ENCODE results near the gene SUSD4.
"Not testable (repeated sequence)": the region's sequence is repeated elsewhere in the genome, so short reads cannot be mapped to it uniquely, and the experiment has no call there.

Gene SUSD4, protein sequence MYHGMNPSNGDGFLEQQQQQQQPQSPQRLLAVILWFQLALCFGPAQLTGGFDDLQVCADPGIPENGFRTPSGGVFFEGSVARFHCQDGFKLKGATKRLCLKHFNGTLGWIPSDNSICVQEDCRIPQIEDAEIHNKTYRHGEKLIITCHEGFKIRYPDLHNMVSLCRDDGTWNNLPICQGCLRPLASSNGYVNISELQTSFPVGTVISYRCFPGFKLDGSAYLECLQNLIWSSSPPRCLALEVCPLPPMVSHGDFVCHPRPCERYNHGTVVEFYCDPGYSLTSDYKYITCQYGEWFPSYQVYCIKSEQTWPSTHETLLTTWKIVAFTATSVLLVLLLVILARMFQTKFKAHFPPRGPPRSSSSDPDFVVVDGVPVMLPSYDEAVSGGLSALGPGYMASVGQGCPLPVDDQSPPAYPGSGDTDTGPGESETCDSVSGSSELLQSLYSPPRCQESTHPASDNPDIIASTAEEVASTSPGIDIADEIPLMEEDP

GRCh38 chr1:223363856-223364684 is at the start of gene SUSD4:
SUSD4 (minus strand) TSS chr1:223364176; CDS start chr1:223363425, 751 bp downstream.
- peak; percentile 73 for DNase-seq

GRCh38 chr1:223413216-223413615 is 49.2 kb upstream of the SUSD4 start:
- no peak for DNase-seq

DNA sequence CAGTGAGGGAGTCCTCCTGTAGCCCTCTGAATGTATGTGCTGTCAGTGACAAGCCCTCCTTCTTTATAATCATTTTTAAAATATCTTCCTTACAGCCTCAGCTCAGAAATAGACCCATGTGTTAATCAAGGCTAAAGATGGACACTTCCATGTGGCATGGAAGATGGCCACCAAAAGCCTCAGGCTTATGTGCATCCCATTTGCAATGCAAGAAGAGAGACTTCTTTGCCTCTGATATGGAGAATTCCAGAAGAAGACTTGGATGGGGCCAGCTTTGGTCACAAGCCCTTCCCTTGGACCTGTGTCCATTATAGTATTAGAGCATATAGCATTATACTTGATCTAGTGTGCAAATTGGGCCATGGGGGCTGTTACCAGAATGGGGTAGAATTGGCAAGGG is 47.7 kb upstream of the SUSD4 start:
- no peak for DNase-seq

DNA sequence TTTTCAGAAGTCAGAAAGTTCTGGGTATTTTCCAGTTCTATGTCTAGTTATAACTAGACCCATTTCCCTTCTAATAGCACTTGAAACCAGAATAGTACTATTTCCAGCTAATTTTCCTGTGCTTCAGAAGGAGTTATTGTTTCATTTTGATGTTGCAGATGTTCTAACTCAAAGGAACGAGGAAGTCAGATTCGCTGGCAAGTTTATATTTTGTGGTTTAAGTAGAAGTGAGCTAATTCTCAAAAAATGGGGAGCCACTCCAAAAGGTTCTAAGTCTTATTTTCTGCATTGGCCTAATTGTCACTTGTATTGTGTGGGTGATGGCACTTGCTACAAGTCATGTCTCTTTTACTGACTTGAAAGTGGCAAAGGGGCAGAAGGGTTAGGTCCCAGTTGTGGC is 47.3 kb upstream of the SUSD4 start:
- DNase-seq = no peak

DNA sequence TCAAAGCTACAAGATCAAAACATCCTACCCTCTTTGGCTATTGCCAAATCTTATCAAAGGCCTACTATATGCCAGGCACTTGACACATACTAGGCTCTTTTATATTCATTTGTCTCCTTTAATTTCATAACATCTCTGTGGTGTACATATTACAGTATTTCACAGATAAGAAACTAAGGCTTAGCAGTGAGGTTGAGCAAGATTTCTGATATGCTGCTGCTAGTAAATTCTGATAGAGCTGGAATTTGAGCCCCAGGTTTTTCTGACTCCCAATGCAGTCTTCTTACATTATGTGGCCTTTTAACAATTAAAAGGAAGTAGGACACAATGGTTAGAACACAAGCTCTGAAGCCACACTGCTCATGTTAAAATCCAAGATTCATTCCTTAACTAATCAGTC is 46.1 kb upstream of the SUSD4 start:
- DNase-seq = no peak

GRCh38 chr1:223405507-223405906 is 41.5 kb upstream of the SUSD4 start:
- no peak for DNase-seq

GRCh38 chr1:223403184-223403815 is 39.3 kb upstream of the SUSD4 start:
- no peak for DNase-seq

GRCh38 chr1:223402790-223403142 is 38.8 kb upstream of the SUSD4 start:
- DNase-seq = no peak

DNA sequence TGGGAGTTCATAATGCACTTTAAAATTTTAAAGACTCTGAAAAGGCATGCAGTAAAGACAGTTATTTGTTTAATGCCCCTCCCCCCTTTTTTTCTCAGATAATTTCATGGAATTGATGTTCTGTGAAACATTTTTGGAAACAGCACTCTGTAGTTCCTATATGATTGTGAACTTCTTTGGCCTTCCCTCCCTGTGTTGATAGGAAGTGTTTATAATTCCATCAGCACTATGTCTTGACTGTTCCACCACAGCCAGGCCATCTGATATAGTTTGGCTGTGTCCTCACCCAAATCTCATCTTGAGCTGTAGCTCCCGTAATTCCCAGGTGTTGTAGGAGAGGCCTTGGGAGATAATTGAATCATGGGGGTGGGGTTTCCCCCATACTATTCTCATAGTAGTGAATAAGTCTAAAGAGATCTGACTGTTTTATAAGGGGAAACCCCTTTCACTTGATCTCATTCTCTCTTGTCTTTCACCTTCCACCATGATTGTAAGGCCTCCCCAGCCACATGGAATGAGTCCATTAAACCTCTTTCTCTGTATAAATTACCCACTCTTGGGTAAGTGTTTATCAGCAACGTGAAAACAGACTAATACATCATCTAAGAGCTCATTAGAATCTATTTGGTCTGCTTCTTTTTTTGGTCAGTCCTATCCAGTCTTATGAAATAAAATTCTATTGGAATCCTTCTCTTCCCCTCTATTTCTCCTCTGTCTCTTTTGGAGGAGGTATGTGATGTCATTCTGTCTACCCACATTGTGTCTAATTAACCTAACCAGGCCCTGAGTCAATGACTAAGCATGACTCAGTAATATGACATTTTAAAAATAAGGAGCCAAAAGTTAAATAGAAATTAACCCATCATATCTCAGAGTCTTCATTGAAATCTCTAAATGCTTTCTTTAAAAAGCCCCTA is 38.2 kb upstream of the SUSD4 start:
- no peak for DNase-seq

DNA sequence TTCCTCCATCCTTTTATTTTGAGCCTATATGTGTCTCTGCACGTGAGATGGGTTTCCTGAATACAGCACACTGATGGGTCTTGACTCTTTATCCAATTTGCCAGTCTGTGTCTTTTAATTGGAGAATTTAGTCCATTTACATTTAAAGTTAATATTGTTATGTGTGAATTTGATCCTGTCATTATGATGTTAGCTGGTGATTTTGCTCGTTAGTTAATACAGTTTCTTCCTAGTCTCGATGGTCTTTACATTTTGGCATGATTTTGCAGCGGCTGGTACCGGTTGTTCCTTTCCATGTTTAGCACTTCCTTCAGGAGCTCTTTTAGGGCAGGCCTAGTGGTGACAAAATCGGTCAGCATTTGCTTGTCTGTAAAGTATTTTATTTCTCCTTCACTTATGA is 35.4 kb upstream of the SUSD4 start:
- not testable (repeated sequence) for DNase-seq

DNA sequence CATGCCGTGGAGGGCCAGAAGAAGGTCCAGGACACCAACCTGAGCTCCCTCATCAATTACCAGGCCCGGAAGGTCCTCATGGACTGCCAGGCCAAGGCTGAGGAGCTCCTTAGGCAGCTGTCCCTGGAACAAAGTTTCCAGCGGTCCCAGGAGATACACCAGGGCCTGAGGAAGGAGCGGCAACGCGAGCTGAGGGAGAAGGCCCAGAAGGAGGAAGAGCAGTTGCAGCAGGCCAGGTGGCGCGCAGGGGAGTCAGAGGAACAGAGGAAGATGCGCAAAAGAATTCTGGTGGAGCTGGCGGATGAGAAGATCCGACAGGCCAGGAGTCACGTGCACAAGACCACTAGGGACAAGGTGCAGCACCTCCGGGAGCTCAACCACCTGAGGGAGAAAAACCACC is 30.7 kb upstream of the SUSD4 start:
- no peak for DNase-seq

DNA sequence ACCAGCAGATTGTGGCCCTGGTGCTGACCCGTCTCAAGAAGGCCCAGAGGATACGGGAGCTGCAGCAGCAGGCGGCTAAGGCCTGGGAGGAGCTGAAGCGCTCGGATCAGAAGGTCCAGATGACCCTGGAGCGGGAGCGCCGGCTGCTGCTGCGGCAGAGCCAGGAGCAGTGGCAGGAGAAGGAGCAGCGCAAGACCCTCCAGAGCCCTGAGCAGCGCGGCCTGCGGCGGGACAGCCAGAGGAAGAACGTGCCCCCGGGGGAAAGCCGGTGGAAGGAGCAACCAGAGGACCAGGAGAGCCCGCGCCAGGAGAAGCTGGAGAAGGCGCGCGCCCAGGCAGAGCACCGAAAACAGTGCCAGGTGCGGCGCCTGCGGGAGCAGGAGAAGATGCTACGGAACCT is 30.3 kb upstream of the SUSD4 start:
- no peak for DNase-seq

DNA sequence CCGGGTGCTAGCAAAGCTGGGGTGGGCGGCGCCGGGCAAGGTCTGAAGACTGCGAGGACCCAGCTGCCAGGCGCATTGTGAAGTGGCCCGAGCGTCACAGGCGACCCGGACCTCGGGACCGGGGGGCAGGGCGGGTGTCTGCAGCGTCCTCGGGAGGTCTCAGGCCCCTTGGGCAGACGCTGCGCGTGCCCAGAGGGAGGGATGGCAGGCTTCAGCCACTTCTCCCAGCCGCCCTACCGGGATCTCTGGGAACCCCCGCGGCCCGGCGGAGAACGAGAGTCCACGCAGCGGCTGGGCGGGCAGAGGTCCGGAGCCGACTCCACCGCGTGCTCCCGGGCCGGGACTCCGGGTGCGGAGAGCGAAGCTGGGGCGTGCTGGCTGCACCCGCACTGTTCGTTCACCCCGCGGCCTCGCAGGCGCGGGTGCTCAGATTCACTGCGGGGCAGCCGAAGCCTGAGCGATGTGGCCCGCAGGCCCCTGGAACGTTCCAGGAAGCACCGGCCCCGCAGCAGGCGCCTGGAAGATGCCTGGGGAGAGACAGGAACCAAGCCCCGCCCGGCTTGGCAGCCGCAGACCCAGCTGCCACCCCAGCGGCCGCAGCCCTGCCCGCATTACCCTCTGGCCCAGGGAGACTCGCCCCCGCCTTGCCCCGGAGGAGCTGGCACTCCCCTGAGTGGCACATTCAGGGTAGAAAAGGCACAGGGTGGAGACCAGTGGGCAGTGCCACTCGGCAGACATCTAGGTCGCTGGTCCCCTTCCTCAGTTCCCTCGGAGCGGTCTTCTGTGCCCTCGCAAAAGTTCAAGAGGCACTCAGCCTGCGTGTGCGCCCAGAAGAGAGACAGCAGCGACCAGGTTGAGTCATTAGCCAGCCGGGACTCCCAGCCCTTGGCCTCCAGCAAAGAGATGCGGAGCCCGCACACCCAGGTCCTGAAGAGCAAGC is 29.6 kb upstream of the SUSD4 start, which contains the start of gene CCDC185:
Gene CCDC185, plus strand, starts transcription at position 141 of the 940 bp plus-strand sequence. Its CDS starts 61 bp downstream, at position 202.
- DNase-seq = no peak

- DNase-seq = no peak
Observed at GRCh38 chr1:223390618-223391017, 26.6 kb upstream of the SUSD4 start.

- no peak for DNase-seq
Observed at GRCh38 chr1:223386013-223386412, 22.0 kb upstream of the SUSD4 start.

DNA sequence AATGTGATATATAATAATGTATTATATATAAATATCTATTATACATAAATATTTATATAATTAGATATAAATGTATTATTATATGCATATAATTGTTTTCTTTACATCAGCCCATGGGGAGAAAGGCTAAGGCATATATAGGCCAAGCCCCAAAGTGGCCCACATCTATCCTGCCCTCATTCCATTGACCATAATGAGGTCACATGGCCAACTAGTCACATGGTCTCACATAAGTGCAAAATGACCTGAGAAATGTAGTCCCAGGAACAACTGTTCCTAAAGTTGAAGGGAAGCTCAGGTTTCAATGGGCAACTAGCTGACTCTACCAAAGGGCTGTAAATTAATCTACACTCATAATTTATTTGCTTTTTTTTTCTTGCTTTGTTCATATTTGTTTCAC is 14.8 kb upstream of the SUSD4 start:
- DNase-seq = no peak

- no peak for DNase-seq
Observed at GRCh38 chr1:223374064-223374610, 10.2 kb upstream of the SUSD4 start.

DNA sequence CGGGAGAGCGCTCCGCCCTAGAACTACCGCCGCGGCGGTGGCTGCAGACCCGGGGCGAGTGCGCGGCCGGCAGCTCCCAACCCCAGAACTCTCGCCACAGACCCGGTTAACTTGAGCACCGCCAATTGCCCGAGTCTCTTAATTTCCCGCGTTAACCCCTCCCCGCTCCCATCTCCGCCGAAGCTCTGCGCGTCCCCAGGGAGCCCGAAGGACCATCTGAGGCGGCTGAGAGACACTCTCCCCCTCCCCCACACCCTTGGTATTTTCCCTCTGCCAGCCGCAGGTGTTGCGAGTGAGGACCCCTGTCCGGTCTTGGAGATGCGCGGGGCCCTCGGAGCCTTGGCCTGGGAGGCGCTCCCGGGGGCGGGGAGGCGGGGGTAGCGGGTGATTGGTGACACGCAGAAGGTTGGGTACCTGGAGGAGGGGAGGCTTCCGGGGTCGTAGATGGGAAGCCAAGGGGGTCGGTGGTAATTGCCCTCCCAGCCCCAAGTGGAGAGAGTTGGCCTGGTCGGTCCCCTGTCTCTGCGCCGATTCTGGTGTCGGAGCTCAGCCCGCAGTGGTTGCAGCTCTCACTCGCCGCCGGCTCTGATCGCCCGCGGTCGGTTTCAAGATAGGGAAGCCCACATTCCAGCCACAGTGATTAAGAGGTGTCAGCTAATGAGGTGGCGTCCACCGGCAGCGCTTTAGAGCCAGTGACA is 858 bp upstream of the SUSD4 start:
- peak; percentile 40 for DNase-seq

DNA sequence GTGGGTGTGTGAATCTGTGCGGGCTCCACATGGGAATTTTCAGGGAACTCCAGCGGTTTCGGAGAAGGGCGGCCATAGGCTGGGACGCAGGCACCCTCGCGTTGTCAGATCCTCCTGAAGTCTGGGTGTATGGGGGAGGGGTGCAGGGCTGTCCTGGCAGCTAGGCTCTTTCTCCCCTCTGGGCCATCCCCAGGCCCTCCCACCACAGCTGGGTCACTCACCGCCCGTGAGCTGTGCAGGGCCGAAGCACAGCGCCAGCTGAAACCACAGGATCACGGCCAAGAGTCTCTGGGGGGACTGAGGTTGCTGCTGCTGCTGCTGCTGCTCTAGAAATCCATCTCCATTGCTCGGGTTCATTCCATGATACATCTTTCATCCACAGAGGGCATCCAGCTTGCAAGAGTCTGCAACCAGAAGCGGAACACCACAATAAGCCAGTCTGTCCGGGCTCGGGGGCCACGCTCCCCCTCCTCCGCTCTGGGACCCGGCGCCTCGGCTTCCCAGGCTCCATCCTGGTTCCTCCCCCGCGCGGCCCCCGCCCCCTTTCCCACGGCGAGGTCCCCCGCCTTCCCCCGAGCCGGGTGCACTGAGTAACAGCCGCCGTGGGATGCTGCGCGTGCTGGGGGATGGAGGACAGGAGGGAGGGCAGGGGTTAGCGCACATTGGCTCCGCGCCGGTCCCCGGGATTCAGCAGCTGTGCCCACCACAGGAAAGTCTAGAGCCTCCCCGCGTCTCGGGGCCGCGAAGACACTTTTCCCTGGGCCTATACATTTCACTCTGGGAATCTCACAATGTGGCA is 720 bp downstream of the SUSD4 start:
- peak; percentile 51 for DNase-seq
